ENCODE results near the gene HTR3C.

GRCh38 chr3:184042617-184043016 lies 10.2 kb upstream of the HTR3C start:
- TF ChIP-seq CTCF (conservative IDR thresholded peaks at IDR 0.05; ENCODE audit: low read length) (no peak), EZH2phosphoT487 (IDR thresholded peaks at IDR 0.05; ENCODE audit: borderline replicate concordance, low read depth, low read length) (no peak)
